Nephron (organoid): Measurements from ENCODE around the gene EPS8L1.
A peak's percentile ranks its signal among the peaks of the same experiment; 100 is the strongest.

Experiments
- H3K27ac Mint-ChIP-seq, 3 experiments: 2 replicates each; pipeline ENCODE4 v1.8.0; 2020; ENCODE audit warnings: mixed read lengths in 3 of 3, mild to moderate bottlenecking in 2 of 3, moderate library complexity in 1 of 3
- H3K27me3 Mint-ChIP-seq: 2 replicates; pipeline ENCODE4 v1.8.0; 2021; ENCODE audit warnings: low read depth, mild to moderate bottlenecking, moderate library complexity, mixed read lengths
- H3K36me3 Mint-ChIP-seq: 2 replicates; pipeline ENCODE4 v1.8.0; 2020; ENCODE audit warnings: low read depth, mixed read lengths
- H3K4me1 Mint-ChIP-seq: 2 replicates; pipeline ENCODE4 v1.8.0; 2020; ENCODE audit warnings: mixed read lengths
- H3K4me3 Mint-ChIP-seq, 3 experiments: 2 replicates each; pipeline ENCODE4 v1.8.0; 2020; ENCODE audit warnings: mild to moderate bottlenecking in 3 of 3, mixed read lengths in 3 of 3, moderate library complexity in 2 of 3
- H3K9me3 Mint-ChIP-seq: 2 replicates; pipeline ENCODE4 v1.8.0; 2020; ENCODE audit warnings: mixed read lengths
- TF ChIP-seq, protein P1 (sequence below), 3 experiments: fragments of 200-600 bp; sonication (generic); IDR thresholded peaks; one replicate each; pipeline ENCODE4 v1.5.0; 2021; ENCODE audit warnings: antibody characterized with exemption in 3 of 3; ENCODE audit not compliant: unreplicated experiment in 3 of 3

EPS8L1 gene

GRCh38 chr19:55096061-55096701, 20.5 kb downstream of the EPS8L1 start:
- no peaks in the 10 kb centered on the region for H3K9me3 Mint-ChIP-seq
- no peaks in the 10 kb centered on the region for H3K4me1 Mint-ChIP-seq
- peaks cover 8% of the 10 kb centered on the region for H3K36me3 Mint-ChIP-seq
- H3K4me3 Mint-ChIP-seq: no peak overlapping the region
- TF ChIP-seq, protein P1, sequence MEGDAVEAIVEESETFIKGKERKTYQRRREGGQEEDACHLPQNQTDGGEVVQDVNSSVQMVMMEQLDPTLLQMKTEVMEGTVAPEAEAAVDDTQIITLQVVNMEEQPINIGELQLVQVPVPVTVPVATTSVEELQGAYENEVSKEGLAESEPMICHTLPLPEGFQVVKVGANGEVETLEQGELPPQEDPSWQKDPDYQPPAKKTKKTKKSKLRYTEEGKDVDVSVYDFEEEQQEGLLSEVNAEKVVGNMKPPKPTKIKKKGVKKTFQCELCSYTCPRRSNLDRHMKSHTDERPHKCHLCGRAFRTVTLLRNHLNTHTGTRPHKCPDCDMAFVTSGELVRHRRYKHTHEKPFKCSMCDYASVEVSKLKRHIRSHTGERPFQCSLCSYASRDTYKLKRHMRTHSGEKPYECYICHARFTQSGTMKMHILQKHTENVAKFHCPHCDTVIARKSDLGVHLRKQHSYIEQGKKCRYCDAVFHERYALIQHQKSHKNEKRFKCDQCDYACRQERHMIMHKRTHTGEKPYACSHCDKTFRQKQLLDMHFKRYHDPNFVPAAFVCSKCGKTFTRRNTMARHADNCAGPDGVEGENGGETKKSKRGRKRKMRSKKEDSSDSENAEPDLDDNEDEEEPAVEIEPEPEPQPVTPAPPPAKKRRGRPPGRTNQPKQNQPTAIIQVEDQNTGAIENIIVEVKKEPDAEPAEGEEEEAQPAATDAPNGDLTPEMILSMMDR (IDR thresholded peaks at IDR 0.05; ENCODE audit: unreplicated experiment in 3 of 3): no peak
- no peak overlapping the region for H3K27ac Mint-ChIP-seq
- H3K27me3 Mint-ChIP-seq: no peaks in the 10 kb centered on the region

DNA sequence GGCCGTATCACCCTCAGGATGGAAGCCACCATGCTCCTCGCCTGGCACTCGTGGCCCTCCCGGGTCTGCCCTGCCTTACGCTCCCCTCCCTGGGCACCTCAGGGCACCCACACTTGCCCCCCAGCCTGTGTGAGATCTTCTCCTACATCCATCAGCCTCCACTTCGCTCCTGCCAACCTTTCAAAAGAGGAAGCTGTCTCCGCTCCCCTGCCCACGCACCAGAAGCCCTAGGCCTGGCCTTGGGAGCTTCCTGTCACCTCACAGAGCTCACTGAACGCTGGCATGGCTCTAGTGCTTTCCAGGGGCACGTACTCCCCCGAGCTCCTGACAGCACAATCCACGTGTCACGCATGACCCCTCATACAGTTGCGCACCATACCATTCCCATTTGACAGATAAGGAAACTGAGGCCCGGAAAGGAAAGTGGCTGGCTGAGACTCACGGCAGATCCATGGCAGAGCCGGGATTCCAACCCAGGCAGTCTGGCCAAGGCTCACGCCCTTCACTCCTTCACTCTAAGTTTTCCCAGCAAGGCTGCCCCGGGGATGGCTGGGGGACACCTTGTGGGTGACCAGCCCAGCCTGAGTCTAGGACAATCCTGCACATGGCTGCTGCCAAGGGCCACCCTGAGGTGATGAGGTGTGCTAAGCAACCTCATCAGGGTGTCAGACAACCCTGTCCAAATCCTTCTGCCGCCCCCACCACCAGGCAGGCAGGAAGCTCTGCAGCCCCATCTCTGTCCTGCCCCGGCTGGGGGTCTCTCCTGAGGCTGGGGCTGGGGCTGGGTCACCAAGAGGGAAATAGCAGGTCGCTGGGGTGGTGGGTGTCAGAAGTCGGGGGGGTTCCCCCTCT, 22.4 kb downstream of the EPS8L1 start:
- H3K27ac Mint-ChIP-seq: no peak overlapping the region
- no peaks in the 10 kb centered on the region for H3K4me1 Mint-ChIP-seq
- no peaks in the 10 kb centered on the region for H3K27me3 Mint-ChIP-seq
- peaks cover 23% of the 10 kb centered on the region for H3K36me3 Mint-ChIP-seq
- TF ChIP-seq, protein P1 (IDR thresholded peaks at IDR 0.05; ENCODE audit: unreplicated experiment in 3 of 3): no peak
- H3K9me3 Mint-ChIP-seq: peaks cover 3% of the 10 kb centered on the region
- H3K4me3 Mint-ChIP-seq: no peak overlapping the region

- Mint-ChIP-seq H3K4me1 (no peaks in the 10 kb centered on the region), H3K27me3 (no peaks in the 10 kb centered on the region), H3K27ac (no peak overlapping the region), H3K4me3 (no peak overlapping the region), H3K36me3 (peaks cover 30% of the 10 kb centered on the region), H3K9me3 (peaks cover 3% of the 10 kb centered on the region)
- TF ChIP-seq, protein P1 (IDR thresholded peaks at IDR 0.05; ENCODE audit: unreplicated experiment in 3 of 3): peak in 1 of 3 experiments; percentile 39
These were observed 23.3 kb downstream of the EPS8L1 start for GRCh38 chr19:55098716-55099556.

GRCh38 chr19:55099557-55100506, 24.2 kb downstream of the EPS8L1 start:
- TF ChIP-seq, protein P1 (IDR thresholded peaks at IDR 0.05; ENCODE audit: unreplicated experiment in 3 of 3): no peak

GRCh38 chr19:55101261-55101660, 25.6 kb downstream of the EPS8L1 start:
- peaks cover 3% of the 10 kb centered on the region for H3K9me3 Mint-ChIP-seq
- H3K27ac Mint-ChIP-seq: no peak overlapping the region
- H3K4me3 Mint-ChIP-seq: no peak overlapping the region
- H3K27me3 Mint-ChIP-seq: no peaks in the 10 kb centered on the region
- no peaks in the 10 kb centered on the region for H3K4me1 Mint-ChIP-seq
- TF ChIP-seq, protein P1 (IDR thresholded peaks at IDR 0.05; ENCODE audit: unreplicated experiment in 3 of 3): no peak
- peaks cover 36% of the 10 kb centered on the region for H3K36me3 Mint-ChIP-seq

More at GRCh38 chr19:55099557-55100506, 24.2 kb downstream of the EPS8L1 start:
- Mint-ChIP-seq H3K27me3 (no peaks in the 10 kb centered on the region), H3K36me3 (peaks cover 26% of the 10 kb centered on the region), H3K9me3 (peaks cover 3% of the 10 kb centered on the region), H3K4me3 (no peak overlapping the region), H3K27ac (no peak overlapping the region), H3K4me1 (no peaks in the 10 kb centered on the region)
